AG04449 (cell line): Measurements from ENCODE around the gene ABHD12.
A peak's percentile ranks its signal among the peaks of the same experiment; 100 is the strongest.

Experiments
- CTCF ChIA-PET: fragments of 350-600 bp; formaldehyde crosslinking; extraction: SDS; loops from one replicate; lab custom pipeline; 2021; ENCODE audit warnings: antibody characterized with exemption; lab: Yijun Ruan, JAX
- POLR2A ChIA-PET: fragments of 400-600, 350-600 bp; formaldehyde crosslinking; extraction: SDS; loops from one replicate; lab custom pipeline; 2020; ENCODE audit warnings: antibody characterized with exemption, inconsistent platforms; lab: Yijun Ruan, JAX
- DNase-seq: peaks from one replicate; pipeline ENCODE4 v3.0.0-alpha.2; 2010; ENCODE audit warnings: low read depth, low spot score
- H3K4me3 ChIP-seq: 2 replicates; pipeline ENCODE4 v1.5.1; 2011; ENCODE audit warnings: low read depth, mild to moderate bottlenecking, control low read depth, low read length
- TF ChIP-seq, protein P1 (sequence below): IDR thresholded peaks from one replicate; pipeline ENCODE4 v1.5.1; 2011; ENCODE audit warnings: mild to moderate bottlenecking, moderate library complexity, low read length, control low read depth, inconsistent platforms; ENCODE audit not compliant: insufficient read depth; ENCODE audit errors: missing control alignments

ABHD12 gene

DNA sequence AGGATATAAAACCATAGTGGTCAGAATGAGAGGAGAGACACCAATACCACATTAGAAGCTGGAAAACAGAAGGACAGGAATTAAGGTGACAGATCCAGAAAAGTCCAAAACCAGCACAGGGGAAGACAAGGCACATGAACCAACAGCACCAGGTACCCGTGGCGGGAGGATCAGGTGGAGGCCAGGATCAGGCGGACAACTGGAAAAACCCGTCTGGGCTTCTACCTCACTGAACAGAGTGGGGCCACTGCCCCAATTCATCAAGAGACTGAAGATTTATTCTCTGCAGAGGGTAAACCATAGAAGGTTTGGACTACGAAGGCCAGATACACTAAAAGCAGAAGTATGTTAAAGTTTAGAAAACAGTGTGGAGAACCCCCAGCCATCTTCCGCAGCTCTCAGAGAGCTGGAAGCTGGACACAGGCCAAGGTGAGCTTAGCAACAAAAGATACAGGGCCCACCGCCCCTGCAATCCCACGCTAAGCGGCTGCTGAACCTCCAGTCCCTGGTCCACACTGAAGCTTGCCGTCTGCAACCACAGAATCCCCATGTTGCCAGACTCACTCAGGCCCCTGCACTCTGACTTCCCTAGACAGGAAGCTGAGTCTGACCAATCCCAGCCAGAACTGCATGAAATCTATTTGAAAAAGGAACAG lies 29.9 kb downstream of the ABHD12 start:
- DNase-seq: peak; percentile 7
- TF ChIP-seq, protein P1, sequence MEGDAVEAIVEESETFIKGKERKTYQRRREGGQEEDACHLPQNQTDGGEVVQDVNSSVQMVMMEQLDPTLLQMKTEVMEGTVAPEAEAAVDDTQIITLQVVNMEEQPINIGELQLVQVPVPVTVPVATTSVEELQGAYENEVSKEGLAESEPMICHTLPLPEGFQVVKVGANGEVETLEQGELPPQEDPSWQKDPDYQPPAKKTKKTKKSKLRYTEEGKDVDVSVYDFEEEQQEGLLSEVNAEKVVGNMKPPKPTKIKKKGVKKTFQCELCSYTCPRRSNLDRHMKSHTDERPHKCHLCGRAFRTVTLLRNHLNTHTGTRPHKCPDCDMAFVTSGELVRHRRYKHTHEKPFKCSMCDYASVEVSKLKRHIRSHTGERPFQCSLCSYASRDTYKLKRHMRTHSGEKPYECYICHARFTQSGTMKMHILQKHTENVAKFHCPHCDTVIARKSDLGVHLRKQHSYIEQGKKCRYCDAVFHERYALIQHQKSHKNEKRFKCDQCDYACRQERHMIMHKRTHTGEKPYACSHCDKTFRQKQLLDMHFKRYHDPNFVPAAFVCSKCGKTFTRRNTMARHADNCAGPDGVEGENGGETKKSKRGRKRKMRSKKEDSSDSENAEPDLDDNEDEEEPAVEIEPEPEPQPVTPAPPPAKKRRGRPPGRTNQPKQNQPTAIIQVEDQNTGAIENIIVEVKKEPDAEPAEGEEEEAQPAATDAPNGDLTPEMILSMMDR: no peak
- no peak overlapping the region for H3K4me3 ChIP-seq
- CTCF ChIA-PET: no interaction called here
- POLR2A ChIA-PET: interaction anchor here (1.1 kb wide), 1 partner anchor 113 kb away, joined by 3 read pairs; the partner anchor contains the start of gene PYGB

DNA sequence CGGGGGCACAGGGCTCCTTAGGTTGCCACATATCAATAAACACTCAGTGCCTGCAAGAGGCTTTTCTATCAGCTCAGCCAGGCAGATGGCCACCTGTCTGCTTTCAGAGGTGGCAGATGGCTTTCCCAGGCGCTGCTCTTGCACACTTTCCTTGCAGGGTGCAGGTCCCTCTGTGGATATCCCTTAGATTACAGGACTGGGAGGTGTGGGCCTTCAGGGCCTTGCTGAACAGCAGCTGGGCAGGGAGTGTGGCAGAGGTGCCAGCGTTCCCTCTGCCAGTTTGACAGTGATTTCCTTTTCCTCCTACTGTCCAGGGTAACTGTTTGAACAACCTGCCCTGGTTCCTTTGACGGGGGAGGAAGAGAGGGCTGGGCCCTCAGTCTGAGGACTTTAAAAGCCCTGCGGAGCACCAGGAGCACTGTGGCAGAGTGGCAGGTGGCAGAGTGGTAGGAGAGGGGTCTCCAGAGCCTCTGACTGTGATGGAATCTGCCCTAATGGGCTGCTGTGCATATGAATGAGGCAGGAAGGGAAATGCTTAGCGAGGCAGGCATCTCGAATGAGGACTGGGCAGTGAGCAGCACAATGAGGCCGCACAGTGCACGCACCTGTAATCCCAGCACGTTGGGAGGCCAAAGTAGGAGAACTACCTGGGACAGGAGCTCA lies 34.2 kb downstream of the ABHD12 start:
- no peak for DNase-seq
- ChIA-PET CTCF (interaction anchor here (0.6 kb wide), 1 partner anchor 11 kb away, joined by 3 read pairs; no protein-coding TSS in a partner anchor), POLR2A (no interaction called here)
- TF ChIP-seq, protein P1: no peak
- H3K4me3 ChIP-seq: no peak overlapping the region

DNA sequence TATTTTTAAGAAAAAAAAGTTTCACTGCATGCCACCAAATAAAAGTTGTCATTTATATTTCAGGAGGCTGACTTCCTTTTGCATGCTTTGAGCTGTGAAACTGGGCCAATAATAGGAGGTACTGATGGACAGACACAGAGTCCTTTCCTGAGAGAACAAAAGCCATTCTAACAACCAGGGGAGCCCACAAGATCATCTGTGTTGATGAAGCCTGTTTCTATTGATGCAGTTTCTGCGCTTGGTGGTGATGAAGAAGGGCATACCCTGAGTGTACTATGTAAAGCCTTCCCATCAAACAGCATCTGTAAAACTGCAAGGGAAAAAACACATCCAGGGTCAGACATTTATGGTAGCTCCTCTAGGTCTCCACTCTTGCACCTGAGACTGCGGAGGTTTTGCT lies 34.8 kb downstream of the ABHD12 start:
- no peak for DNase-seq
- POLR2A ChIA-PET: no interaction called here
- TF ChIP-seq, protein P1: no peak
- H3K4me3 ChIP-seq: no peak overlapping the region
- CTCF ChIA-PET: interaction anchor here (0.6 kb wide), 1 partner anchor 12 kb away, joined by 3 read pairs; no protein-coding TSS in a partner anchor

DNA sequence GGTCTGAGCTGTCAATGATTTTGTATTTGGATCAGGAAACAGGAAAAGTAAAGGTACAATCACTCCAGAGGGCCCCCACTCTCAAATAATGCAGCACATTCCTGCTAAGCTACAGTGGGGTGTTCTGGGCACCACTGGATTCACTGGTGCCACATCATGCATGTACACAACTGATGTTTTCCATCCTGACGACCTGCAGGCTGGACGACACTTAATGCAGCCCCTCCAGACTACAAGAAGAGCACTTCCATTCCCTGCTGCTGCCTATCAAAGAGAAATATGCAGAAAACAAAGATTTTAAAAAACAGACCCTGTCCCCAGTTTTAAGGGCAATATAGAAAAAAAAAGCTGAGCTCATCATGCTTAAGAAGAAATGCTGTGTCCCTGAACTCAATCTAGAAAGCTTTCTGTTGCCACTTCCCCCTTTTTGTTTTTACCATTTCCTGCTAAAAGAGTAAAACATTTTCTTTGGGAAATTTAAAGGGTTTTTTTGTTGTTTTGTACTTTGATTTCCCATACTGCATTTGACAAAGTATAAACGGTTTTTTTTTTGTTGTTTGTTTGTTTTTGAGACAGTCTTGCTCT lies 35.5 kb downstream of the ABHD12 start:
- CTCF ChIA-PET: interaction anchor here (1.2 to 1.3 kb wide), 2 partner anchors 12 to 61 kb away, joined by 3 read pairs; no protein-coding TSS in a partner anchor
- no peak overlapping the region for H3K4me3 ChIP-seq
- POLR2A ChIA-PET: no interaction called here
- no peak for DNase-seq
- TF ChIP-seq, protein P1: no peak

DNA sequence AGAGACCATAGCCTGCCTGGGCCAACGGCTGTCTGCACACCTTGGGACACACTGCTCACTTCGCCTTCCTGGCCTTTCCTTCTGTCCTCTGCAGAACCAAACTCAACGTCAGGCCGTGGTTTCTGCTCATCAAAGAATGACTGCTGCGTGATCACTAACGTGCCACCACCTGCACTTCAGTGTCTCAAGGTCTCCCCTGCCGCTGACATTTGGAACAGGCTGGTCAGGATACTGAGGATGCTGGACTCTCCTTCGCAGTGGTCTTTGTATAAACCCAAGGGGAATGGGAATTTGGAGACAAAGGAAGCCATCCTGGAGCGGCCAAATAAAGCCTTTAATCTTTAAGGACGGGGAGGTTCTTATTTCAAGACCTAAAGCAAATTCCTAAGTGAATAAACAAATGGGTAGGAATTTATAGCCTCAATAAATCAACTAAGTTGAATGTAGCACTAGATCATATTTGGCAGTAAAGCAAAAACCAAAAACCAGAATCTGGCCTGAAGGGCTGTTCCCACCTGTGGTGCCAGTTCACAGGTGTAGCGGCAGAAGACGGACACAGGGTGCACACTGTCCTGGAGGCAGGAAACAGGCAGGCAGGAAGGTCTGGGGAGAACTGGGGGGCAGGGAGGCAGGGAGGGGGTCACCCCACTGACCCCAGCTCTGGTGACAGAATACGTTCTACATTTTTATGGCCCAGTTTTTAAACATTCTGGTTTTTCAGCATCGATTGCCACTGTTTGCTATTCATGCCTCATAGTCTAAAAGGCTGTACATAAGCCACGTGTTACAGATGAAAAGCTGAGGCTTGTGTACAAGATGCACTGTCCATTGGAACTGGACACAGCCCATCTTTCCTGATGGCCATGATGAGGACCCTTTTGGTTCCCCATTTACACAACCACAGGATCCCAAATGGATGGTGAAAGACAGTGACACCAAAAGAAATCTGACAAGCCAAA lies 36.6 kb downstream of the ABHD12 start:
- TF ChIP-seq, protein P1: no peak
- ChIA-PET CTCF (interaction anchor here (1.1 to 1.3 kb wide), 3 partner anchors 11 to 107 kb away, joined by 3 read pairs; partner anchors contain the start of gene PYGB), POLR2A (no interaction called here)
- DNase-seq: no peak
- H3K4me3 ChIP-seq: no peak overlapping the region
